ENCODE measurements around the gene SP3. TPM values are rescaled to one million over a fixed set of nuclear protein-coding genes. Genes with fewer than 3 reads are reported as not detected.

SP3 gene
- polyA plus RNA-seq, 1 donor (not counting 4 experiments of a cell fraction or from before 2014, with no cell fraction given): 46.7 TPM

GRCh38 chr2:173860566-173860965 lies 104.6 kb downstream of the SP3 start:
- no peaks in the 10 kb centered on the region for H3K4me1 ChIP-seq (ENCODE audit: control insufficient read depth, extremely low read depth, insufficient read depth, low read length)
- no peak for FAIRE-seq
- H3K79me2 ChIP-seq (ENCODE audit: control insufficient read depth, insufficient read depth, low read length): no peaks in the 10 kb centered on the region
- no peak overlapping the region for H3K9ac ChIP-seq (ENCODE audit: control insufficient read depth, extremely low read depth, insufficient read depth, low read length)
- TF ChIP-seq EZH2 (IDR thresholded peaks at IDR 0.05; ENCODE audit: low read length): no peak
- TF ChIP-seq CTCF (optimal IDR thresholded peaks at IDR 0.05 in 1 of 3, IDR thresholded peaks at IDR 0.05 in 1 of 3, conservative IDR thresholded peaks at IDR 0.05 in 1 of 3; ENCODE audit: extremely low read depth in 1 of 3, insufficient read depth in 2 of 3, low read length in 3 of 3): no peak
- H3K27me3 ChIP-seq (ENCODE audit: control insufficient read depth, extremely low read depth, insufficient read depth, low read length): no peaks in the 10 kb centered on the region
- H4K20me1 ChIP-seq (ENCODE audit: control insufficient read depth, extremely low read depth, insufficient read depth, low read length): no peaks in the 10 kb centered on the region
- no peaks in the 10 kb centered on the region for H3K9me1 ChIP-seq (ENCODE audit: control insufficient read depth, extremely low read depth, insufficient read depth, low read length)
- dilution Hi-C loops (cut with MboI; ENCODE audit: extremely low pct_ligation_motif_present, low sequenced_read_pairs): no loop called here
- no peak overlapping the region for H3K4me2 ChIP-seq (ENCODE audit: control insufficient read depth, extremely low read depth, insufficient read depth, low read depth, low read length)
- no peak overlapping the region for H3K4me3 ChIP-seq (ENCODE audit: control insufficient read depth in 2 of 3, extremely low read depth in 1 of 3, insufficient read depth in 2 of 3, low read depth in 1 of 3, low read length in 3 of 3)
- H3K27ac ChIP-seq (ENCODE audit: control insufficient read depth, insufficient read depth, low read length): no peak overlapping the region
- DNase-seq (ENCODE audit: low read depth, low spot score): no peak
- H3K9me3 ChIP-seq (ENCODE audit: control insufficient read depth, low read depth, low read length): no peaks in the 10 kb centered on the region
- H2AFZ ChIP-seq (ENCODE audit: control insufficient read depth, low read length): no peak overlapping the region
- H3K36me3 ChIP-seq (ENCODE audit: control insufficient read depth in 2 of 2, extremely low read depth in 1 of 2, insufficient read depth in 2 of 2, low read length in 2 of 2): no peaks in the 10 kb centered on the region

- H3K27ac ChIP-seq (ENCODE audit: control insufficient read depth, insufficient read depth, low read length): no peak overlapping the region
- no peak overlapping the region for H3K9ac ChIP-seq (ENCODE audit: control insufficient read depth, extremely low read depth, insufficient read depth, low read length)
- FAIRE-seq: no peak
- no peaks in the 10 kb centered on the region for H3K9me3 ChIP-seq (ENCODE audit: control insufficient read depth, low read depth, low read length)
- no peak overlapping the region for H3K4me2 ChIP-seq (ENCODE audit: control insufficient read depth, extremely low read depth, insufficient read depth, low read depth, low read length)
- TF ChIP-seq EZH2 (IDR thresholded peaks at IDR 0.05; ENCODE audit: low read length) (no peak), CTCF (optimal IDR thresholded peaks at IDR 0.05 in 1 of 3, IDR thresholded peaks at IDR 0.05 in 1 of 3, conservative IDR thresholded peaks at IDR 0.05 in 1 of 3; ENCODE audit: extremely low read depth in 1 of 3, insufficient read depth in 2 of 3, low read length in 3 of 3) (no peak)
- dilution Hi-C loops (cut with MboI; ENCODE audit: extremely low pct_ligation_motif_present, low sequenced_read_pairs): no loop called here
- no peak overlapping the region for H2AFZ ChIP-seq (ENCODE audit: control insufficient read depth, low read length)
- no peak for DNase-seq (ENCODE audit: low read depth, low spot score)
- no peak overlapping the region for H3K4me3 ChIP-seq (ENCODE audit: control insufficient read depth in 2 of 3, extremely low read depth in 1 of 3, insufficient read depth in 2 of 3, low read depth in 1 of 3, low read length in 3 of 3)
- no peaks in the 10 kb centered on the region for H4K20me1 ChIP-seq (ENCODE audit: control insufficient read depth, extremely low read depth, insufficient read depth, low read length)
- no peaks in the 10 kb centered on the region for H3K4me1 ChIP-seq (ENCODE audit: control insufficient read depth, extremely low read depth, insufficient read depth, low read length)
- no peaks in the 10 kb centered on the region for H3K27me3 ChIP-seq (ENCODE audit: control insufficient read depth, extremely low read depth, insufficient read depth, low read length)
- H3K79me2 ChIP-seq (ENCODE audit: control insufficient read depth, insufficient read depth, low read length): no peaks in the 10 kb centered on the region
- no peaks in the 10 kb centered on the region for H3K9me1 ChIP-seq (ENCODE audit: control insufficient read depth, extremely low read depth, insufficient read depth, low read length)
- no peaks in the 10 kb centered on the region for H3K36me3 ChIP-seq (ENCODE audit: control insufficient read depth in 2 of 2, extremely low read depth in 1 of 2, insufficient read depth in 2 of 2, low read length in 2 of 2)
Measured at GRCh38 chr2:173860082-173860481, 105.1 kb downstream of the SP3 start.

Measured in keratinocyte (primary cell).